Measurements from ENCODE around the gene BMP10.

BMP10 gene, protein sequence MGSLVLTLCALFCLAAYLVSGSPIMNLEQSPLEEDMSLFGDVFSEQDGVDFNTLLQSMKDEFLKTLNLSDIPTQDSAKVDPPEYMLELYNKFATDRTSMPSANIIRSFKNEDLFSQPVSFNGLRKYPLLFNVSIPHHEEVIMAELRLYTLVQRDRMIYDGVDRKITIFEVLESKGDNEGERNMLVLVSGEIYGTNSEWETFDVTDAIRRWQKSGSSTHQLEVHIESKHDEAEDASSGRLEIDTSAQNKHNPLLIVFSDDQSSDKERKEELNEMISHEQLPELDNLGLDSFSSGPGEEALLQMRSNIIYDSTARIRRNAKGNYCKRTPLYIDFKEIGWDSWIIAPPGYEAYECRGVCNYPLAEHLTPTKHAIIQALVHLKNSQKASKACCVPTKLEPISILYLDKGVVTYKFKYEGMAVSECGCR

DNA sequence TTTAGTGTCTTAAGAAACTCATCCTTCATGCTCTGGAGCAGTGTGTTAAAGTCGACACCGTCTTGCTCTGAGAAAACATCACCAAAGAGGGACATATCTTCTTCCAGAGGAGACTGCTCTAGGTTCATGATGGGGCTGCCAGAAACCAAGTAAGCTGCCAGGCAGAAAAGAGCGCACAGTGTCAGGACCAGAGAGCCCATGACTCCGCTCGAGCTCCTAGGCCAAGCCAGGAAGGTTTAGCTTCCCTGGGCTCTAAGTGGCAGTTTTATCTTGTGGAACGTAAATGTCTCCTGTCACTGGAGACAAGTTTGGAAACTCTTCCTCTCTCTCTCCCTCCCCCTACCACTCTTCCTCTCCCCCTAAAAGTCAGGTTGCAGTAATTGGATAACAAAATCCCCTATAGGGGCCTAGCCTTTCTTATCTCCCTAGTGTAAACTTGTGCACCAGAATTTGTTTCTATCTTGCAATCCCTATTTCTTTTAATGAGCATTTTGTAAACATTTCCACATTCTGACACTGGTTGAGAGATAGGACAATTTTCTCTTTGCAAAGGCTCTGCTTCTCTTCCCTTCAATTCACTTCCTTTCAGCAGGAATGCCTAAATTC is at the start of gene BMP10:
Gene BMP10 (minus strand): TSS at position 239 of the 606 bp plus-strand sequence. CDS start 39 bp downstream, at position 200.
- no peak for DNase-seq (ENCODE audit: low read depth)
- H3K4me3 ChIP-seq (ENCODE audit: low read depth, low read length), result no peak within 1 kb of the TSS

DNA sequence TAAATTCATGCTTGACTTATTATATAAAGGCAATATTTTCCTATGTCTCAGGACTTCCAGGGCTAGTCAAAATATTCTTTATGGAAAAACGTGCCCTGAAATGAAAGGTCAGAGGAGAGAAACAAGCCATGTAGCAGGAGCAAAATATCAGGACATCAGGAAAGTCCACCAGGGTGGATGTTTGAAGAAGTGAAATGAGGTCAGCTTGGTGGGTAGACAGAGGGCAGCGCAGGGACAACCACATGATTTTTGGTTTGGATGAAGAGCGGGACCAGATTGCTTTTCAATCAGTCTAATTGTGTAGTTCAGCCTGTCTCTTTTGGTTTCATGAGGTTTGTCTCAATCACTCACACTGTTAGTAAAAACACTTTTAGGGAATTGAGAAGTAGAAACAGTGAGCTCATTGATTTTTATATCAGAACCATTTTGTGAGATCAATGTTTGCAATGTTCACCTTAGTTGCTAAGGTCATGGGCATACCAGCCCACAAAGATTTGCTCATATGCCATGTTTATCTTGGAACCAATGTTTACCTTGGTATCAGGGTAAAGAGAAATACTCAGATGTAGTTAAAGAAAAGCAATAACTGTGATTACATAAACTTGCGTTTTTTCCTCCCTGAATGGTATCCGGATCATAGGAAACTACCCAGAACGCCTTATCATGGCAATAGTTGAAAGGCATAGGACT is 49.4 kb upstream of the BMP10 start:
- no peak overlapping the region for H3K4me3 ChIP-seq (ENCODE audit: low read depth, low read length)
- no peak for DNase-seq (ENCODE audit: low read depth)

DNA sequence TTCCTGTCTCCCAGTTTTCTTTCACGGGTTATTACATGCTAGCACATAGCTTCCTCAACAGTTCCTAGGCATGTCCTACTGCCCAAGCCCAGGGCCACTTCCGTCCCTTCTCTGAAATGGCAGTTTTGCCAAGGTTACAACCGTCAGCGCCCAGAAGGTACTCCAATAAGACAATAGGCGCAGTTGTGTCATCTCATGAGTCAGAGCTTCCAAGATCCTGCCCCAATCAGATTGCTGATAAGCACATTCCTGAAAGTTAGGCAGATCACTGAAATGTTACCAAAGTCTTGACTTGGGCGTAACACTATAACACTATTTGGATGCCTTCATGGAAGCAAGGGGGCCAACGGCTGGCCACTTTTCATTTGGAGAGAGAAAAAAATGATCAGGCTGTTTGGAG is 47.3 kb upstream of the BMP10 start:
- DNase-seq (ENCODE audit: low read depth), result no peak
- H3K4me3 ChIP-seq (ENCODE audit: low read depth, low read length), result no peak overlapping the region

DNA sequence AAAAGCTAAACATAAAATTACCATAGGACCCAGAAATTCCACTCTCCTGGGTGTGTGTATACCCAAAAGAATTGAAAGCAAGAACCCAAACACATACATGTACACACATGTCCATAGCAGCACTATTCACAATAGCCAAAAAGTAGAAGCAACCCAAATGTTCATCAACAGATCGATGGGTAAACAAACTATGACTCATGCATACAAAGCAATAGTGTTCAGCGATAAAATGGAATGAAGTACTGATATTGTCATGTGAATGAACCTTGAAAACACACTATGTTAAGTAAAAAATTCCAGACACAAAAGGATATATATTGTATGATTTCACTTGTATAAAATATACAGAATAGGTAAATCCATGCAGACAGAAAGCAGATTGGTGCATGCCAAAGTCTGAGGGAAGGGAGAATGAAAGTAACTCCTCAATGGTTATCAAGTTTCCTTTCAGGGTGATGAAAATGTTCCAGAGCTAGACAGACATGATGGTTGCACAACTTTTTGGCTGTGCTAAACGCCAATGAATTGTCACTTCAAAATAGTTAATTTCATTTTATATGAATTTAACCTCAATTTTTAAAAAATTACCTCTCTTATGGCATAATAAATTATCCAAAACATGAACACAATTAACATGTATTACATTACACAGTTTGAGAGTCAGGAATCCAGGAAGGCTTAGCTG is 46.0 kb upstream of the BMP10 start:
- H3K4me3 ChIP-seq (ENCODE audit: low read depth, low read length), result no peak overlapping the region
- DNase-seq (ENCODE audit: low read depth), result no peak

DNA sequence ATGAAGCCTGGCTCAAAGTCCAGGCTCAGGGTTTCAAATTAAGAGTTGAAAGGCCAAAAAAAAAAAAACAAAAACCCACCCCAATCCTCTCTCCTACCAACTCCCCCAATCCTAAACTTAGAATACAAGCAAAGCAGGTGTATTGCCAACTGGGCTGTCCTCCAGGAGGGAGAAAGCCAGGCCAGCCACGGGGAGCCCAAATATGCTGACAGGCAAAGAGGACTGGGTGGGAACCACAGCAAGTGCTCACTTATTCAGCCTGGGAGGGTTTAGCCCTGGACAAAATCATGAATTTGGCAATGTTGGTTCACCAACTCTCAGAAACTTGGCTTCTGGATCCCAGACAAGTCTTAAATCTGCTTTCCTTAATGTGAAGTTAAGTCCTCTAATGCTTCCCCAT is 45.0 kb upstream of the BMP10 start:
- no peak for DNase-seq (ENCODE audit: low read depth)

DNA sequence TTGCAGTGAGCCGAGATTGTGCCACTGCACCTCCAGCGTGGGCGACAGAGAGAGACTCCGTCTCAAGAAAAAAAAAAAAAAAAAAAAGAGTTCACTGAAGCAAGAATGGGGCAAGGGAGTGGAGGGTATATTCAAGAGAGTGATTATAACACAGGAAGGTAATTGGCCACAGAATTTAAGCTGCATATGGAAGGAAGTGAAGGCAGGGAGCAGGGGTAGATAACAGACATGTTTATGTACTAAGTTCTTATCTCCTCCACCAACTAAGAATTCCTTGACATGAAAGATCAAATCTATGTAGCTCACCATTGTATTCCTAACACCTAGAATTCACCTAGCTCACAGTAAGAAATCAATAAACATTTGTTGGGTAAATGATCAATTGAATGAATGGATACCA is 44.2 kb upstream of the BMP10 start:
- no peak overlapping the region for H3K4me3 ChIP-seq (ENCODE audit: low read depth, low read length)
- DNase-seq (ENCODE audit: low read depth), result no peak

More for the DNA sequence above, 45.0 kb upstream of the BMP10 start:
- H3K4me3 ChIP-seq (ENCODE audit: low read depth, low read length), result no peak overlapping the region

DNA sequence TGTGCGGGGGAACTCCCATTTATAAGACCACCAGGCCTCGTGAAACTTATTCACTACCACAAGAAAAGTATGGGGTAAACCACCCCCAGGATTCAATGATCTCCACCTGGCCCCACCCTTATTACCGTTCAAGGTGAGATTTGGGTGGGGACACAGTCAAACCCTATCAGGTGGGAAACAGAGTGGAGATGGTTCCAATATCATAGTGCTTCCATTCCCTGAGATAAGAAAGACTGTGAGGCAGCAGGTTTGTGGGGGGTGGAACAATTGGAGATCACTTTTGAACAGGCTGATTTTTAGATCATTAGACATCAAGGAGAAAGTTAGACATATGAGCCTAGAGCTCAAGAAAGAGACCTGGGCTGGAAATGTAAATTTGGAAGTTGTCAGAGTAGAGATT is 42.2 kb upstream of the BMP10 start:
- no peak overlapping the region for H3K4me3 ChIP-seq (ENCODE audit: low read depth, low read length)
- DNase-seq (ENCODE audit: low read depth), result no peak

DNA sequence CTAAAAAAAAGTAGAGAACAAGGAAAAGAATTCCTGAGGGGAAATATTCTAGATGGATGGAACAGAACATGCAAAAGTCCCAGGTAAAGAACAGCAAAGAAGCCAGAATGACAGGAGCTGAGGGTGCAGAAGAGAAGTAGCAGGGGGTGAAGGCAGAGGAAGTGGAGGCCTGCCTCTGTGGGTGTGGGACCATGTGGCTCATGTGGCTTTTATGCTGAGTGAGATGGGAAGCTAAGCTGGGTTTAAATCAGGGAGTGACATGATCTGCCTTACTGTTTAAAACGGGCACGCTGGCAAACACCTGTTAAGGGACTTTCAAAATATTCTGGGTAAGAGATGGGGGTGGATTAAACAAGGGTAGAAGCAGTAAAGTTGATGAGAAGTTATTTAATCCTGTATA is 41.5 kb upstream of the BMP10 start:
- no peak for DNase-seq (ENCODE audit: low read depth)
- H3K4me3 ChIP-seq (ENCODE audit: low read depth, low read length), result no peak overlapping the region

DNA sequence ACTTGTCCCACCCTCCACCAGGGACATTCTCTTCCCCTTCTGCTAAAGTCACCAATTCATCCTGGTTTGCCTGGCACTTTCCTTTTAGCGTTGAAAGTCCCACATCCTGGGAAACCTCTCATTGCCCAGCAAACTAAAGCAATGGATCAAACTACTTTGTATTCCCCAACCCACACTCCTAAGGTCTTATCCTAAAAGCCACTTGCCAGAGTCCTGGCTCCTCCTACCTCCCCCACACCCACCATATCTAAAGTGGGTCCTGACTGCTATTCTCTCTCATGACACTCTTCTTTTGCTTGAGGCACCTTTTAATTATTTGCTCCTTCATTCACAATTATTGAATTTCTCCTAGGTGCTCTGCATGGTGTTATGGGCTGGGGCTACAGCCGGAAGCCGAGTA is 40.9 kb upstream of the BMP10 start:
- no peak overlapping the region for H3K4me3 ChIP-seq (ENCODE audit: low read depth, low read length)
- no peak for DNase-seq (ENCODE audit: low read depth)

DNA sequence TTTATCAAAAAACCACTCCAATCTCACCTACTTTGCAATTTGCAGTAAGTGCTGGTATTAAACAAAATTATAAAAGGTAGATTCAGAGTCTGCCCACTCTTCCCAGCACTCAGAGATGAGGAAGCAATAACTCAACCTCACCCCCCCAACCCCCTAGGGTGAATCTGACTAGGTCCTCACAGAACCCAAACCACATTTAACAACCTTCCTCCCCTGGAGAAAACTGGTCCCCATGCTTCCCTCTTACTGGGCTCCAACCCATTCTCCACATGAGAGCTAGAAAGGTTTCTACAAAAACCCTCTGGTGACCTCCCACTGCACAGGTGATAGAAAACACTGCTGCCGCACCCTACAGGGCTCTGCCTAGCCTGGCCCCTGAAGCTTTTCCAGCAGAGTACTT is 40.5 kb upstream of the BMP10 start:
- DNase-seq (ENCODE audit: low read depth), result no peak
- H3K4me3 ChIP-seq (ENCODE audit: low read depth, low read length), result no peak overlapping the region

DNA sequence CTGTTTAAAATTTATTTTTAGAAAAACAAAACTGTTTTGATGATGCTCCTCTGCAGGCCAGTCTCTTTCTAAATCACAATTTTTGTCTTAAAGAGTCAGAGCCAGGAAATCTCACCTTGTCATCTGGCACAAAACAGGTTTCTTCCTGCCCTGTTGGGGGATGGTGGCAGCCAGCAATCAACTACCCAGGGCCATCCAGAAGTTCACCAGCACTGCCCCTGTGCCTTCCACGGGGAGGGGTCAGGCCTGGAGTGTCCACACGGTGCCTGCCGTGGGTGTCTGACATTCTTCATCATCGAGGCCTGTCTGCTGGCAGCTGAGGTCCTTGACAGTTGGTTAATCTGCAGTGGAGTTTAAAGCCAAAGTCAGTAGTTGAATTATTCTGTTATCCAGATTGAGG is 40.0 kb upstream of the BMP10 start:
- no peak overlapping the region for H3K4me3 ChIP-seq (ENCODE audit: low read depth, low read length)

DNA sequence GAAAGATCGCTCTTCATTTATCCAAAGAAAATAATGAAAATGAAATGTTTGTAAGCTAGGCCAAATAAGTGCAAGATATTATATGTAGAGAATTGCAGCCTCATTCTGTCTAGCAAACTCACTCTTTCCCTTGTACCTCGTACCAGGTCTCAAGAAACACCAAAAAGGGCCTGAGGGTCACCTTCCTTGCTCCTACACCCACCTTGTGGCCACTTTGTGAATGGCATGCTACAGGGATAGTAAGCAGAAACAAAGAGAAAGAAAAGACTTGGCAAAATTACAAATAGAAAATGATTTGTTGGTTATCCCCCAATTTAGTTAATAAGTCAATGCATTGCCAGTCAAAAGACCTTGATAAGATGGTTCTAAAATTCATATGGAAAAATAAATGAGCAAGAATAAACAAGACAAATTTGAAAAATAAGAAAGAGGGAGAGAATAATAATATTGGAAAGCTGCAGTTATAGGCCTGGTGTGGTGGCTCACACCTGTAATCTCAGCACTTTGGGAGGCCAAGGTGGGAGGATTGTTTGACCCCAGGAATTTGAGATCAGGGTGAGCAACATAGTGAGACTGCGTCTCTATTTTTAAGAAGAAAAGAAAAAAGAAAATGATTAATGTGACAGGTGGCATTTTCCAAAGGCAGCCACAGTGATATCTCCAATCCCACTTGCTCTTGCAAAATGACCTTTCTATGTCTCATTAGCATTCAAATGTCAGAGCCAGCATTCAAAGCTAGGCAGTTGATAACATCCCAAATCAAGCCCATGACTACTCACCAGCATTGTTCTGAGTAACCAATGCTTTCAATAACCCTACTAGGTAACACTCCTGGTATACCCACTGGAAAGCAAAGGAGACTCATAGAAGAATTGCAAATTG is 38.8 kb upstream of the BMP10 start:
- no peak overlapping the region for H3K4me3 ChIP-seq (ENCODE audit: low read depth, low read length)
- no peak for DNase-seq (ENCODE audit: low read depth)

More for the DNA sequence above, 40.0 kb upstream of the BMP10 start:
- DNase-seq (ENCODE audit: low read depth), result no peak

DNA sequence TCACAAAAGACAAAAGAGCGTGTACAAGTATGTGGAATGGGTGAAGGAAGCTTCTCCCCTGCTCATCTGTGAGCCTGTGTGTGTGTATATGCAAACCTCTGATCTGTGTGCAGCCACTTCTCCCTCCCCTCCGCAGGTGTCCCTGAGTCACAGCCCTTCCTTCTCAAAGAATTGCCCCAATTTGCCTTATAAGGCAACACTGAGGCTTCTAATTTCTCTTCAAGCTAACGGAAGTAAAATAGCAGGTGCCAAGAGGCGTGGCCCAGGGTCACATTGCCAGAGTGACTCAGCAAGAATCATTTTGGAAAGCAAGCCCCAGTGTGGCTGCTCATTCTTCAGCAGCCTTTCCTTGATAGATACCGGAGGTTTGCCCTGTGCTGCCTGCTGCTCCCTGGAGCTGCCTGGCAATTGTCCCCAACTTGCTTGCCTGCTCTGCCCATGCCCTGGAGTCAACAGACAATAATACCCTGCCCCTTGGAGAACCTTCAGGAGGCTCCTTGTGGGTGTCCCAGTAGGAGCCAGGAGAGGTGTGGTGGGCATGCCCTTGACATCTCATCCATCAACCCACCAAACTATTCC is 37.3 kb upstream of the BMP10 start:
- DNase-seq (ENCODE audit: low read depth), result no peak
- no peak overlapping the region for H3K4me3 ChIP-seq (ENCODE audit: low read depth, low read length)

DNA sequence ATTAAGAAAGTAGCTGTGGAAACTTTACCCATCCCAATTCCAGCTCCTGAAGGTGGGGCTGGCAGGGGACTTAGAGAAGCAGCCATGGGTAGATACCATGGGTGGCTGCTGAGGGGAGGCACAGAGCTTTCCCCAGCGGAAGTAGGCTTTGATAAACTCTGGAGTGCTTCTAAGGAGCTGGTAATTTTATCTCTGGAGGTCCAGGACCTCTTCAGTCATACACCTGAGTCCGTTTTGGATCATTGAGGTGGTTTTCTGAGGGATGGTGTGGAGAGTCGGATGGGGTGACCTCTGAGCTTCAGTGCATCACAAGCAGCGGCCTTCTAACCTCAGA is 36.7 kb upstream of the BMP10 start:
- DNase-seq (ENCODE audit: low read depth), result no peak
- no peak overlapping the region for H3K4me3 ChIP-seq (ENCODE audit: low read depth, low read length)

DNA sequence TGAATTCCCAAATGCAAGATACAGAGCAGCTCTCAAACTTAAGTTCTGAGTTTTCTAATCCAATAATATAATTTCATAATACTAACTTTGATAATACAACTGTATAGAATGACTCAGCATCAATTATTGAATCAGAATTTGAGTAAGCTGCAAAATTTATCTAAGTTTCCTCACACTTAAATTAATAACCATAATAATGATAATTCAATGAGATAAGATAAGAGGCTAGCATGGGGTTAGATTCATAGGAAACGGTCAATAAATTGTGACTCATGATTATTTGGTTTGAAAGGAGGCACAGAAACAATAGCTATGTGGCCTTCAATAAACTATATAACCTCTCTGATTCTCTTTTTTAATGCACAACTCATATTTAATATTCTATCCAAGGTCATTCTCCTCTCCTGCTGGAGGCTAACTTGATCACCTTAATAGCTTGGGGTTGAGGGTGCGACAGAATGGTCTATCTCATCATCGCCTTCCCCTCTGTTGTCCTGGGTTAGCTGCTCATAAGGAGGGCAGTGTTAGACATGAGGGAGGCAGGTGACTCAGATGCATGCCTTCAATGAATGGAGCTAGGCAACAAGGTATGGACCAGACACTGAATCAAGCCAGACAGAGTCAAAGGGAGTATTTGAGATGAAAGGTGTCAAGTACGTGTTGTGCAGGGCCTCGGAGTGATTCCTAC is 36.2 kb upstream of the BMP10 start:
- no peak for DNase-seq (ENCODE audit: low read depth)

DNA sequence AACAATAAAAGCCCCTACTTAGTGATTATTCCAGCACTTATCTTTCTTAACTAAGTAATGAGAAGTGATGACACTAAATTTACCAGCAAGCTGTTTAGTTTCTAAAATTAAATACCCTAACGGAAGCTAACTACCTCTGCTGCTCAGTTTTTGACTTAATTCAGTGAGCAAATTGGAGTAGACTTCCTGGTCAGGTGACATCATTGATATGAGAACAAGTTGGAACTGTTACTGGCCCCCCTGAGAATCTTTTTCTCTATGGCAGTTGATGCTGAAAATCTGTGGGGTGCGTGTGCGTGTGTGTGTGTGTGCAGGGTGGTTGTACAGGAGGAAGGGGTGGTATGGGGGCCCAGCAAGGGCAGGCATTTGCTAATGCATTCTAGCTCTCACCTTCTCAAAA is 35.5 kb upstream of the BMP10 start:
- DNase-seq (ENCODE audit: low read depth), result no peak
- no peak overlapping the region for H3K4me3 ChIP-seq (ENCODE audit: low read depth, low read length)

More for the DNA sequence above, 36.2 kb upstream of the BMP10 start:
- H3K4me3 ChIP-seq (ENCODE audit: low read depth, low read length), result no peak overlapping the region

DNA sequence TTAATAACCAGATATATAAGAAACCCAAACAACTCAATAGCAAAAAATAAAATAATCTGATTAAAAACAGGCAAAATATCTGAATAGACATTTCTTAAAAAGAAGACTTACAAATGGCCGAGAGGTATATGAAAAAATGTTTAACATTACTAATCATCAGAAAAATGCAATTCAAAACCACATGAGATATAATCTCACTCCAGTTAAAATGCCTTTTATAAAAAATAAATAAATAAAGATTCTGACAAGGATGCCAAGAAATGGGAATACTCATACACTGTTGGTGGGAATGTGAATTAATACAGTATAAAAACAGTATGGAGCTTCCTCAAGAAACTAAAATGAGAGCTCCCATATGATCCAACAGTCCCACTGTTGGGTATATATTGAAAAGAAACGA is 33.9 kb upstream of the BMP10 start:
- H3K4me3 ChIP-seq (ENCODE audit: low read depth, low read length), result no peak overlapping the region
- no peak for DNase-seq (ENCODE audit: low read depth)

DNA sequence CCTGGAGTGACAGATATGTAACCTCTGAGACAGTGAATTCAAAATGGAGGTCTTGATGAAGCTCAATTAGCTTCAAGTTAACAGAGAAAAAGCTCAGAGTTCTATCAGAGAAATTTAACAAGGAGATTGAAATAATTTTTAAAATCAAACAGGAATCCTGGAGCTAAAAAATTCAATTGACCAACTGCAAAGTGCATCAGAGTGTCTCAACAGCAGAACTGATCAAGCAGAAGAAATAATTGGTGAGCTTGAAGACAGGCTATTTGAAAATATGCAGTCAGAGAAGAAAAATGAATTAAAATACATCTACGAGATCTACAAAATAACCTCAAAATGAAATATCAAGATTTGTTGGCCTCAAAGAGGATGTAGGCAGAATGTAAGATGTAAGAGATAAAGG is 30.4 kb upstream of the BMP10 start:
- no peak overlapping the region for H3K4me3 ChIP-seq (ENCODE audit: low read depth, low read length)
- no peak for DNase-seq (ENCODE audit: low read depth)

DNA sequence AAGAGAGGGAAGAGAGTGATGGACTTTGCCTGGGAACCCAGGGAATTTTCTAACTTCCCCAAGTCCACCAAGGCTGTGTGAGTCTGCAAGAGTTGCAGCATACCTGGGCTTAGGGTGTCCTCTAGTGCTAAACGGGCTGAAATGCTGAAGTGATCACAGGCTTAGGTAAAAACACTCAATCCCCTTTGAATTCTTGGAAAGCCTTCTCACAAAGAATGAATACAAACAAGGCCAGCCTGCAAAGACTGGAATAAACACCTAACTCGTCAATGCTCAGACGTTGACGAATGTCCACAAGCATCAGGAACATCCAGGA is 30.0 kb upstream of the BMP10 start:
- H3K4me3 ChIP-seq (ENCODE audit: low read depth, low read length), result no peak overlapping the region
- DNase-seq (ENCODE audit: low read depth), result no peak

Data from skeletal muscle cell (primary cell).